ENCODE data around the gene ENG. TPM values are rescaled to one million over a fixed set of nuclear protein-coding genes. Genes with fewer than 3 reads are reported as not detected.

Gene ENG
- total and polyA plus RNA-seq, 8 donors: 9.7 to 42.4 (median 20.5) TPM

DNA sequence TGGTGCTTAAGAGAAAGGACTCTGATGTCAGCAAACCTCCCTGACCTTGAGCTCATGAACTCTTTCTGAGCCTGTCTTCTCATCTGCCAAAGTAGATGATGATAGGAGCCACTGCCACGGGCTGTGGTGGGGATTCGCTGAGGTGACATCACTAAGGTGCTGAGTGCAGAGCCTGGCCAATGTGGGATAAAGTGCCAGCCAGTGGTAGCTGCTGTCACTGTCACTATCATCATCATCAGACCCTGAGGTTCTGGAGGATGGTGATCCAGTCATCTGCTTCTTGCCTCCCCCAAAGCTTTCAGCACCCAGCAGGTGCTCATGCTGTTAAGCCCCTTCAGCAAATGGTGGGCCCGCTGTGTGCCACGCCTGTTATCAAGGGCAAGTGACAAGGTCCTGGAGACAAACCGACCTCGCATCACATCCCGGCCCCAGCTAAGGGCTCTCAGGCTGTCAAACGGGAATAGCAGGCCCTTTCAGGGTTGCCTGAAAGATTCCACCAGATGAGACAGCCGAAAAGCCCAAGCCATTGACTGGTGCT, 45.4 kb downstream of the ENG start:
- FAIRE-seq (no peak), DNase-seq (no peak), ATAC-seq (no peak)
- H3K27me3 ChIP-seq: no peaks in the 10 kb centered on the region
- 81 to 83% methylated on average over 9 of the region's 9 CpGs for WGBS, 2 donors
- peaks cover 2 to 9% (median 3%) of the 10 kb centered on the region in 3 donors for H3K4me1 ChIP-seq
- no peaks in the 10 kb centered on the region for H3K9me3 ChIP-seq
- TF ChIP-seq, protein P1, sequence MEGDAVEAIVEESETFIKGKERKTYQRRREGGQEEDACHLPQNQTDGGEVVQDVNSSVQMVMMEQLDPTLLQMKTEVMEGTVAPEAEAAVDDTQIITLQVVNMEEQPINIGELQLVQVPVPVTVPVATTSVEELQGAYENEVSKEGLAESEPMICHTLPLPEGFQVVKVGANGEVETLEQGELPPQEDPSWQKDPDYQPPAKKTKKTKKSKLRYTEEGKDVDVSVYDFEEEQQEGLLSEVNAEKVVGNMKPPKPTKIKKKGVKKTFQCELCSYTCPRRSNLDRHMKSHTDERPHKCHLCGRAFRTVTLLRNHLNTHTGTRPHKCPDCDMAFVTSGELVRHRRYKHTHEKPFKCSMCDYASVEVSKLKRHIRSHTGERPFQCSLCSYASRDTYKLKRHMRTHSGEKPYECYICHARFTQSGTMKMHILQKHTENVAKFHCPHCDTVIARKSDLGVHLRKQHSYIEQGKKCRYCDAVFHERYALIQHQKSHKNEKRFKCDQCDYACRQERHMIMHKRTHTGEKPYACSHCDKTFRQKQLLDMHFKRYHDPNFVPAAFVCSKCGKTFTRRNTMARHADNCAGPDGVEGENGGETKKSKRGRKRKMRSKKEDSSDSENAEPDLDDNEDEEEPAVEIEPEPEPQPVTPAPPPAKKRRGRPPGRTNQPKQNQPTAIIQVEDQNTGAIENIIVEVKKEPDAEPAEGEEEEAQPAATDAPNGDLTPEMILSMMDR (IDR thresholded peaks at IDR 0.05): no peak
- H3K27ac ChIP-seq: no peak overlapping the region
- intact Hi-C loops (cut with DNase I): no loop called here
- H3K4me3 ChIP-seq: no peak overlapping the region
- peaks cover 5 to 56% (median 28%) of the 10 kb centered on the region in 3 donors for H3K36me3 ChIP-seq

DNA sequence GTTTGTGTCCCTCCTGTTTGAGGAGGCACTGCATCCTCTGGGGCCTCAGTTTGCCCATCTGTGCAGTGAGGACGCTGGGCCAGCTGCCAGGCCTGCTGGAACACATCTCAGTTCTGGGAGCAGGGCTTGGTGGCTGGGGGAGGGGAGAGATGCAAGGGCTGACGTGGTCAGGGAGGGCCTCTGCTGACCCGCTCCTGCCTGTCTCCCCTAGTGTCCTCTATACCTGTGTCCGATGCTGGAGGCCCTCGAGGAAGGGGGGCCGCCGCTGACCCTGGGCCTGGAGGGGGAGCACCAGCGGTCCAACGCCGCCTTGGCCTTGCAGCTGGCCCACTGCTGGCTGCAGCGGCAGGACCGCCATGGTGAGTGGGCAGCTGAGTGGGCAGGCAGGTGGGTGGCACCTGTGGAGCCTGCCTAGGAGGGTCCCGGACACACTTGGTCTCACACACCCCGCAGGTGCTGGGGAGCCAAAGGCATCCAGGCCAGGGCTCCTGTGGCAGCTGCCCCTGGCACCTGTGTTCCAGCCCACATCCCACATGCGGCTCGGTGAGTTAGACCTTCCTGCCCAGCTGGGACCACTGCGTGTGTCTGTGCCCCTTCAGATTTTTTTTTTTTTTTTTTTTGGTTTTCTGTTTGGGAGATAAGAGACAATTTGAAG, 46.0 kb downstream of the ENG start:
- H3K36me3 ChIP-seq: peaks cover 5 to 50% (median 22%) of the 10 kb centered on the region in 3 donors
- 88 to 92% methylated on average over 17 of the region's 17 CpGs for WGBS, 2 donors
- H3K27me3 ChIP-seq: no peaks in the 10 kb centered on the region
- H3K9me3 ChIP-seq: no peaks in the 10 kb centered on the region
- H3K4me3 ChIP-seq: no peak overlapping the region
- peaks cover 6 to 14% (median 8%) of the 10 kb centered on the region in 3 donors for H3K4me1 ChIP-seq
- no peak overlapping the region for H3K27ac ChIP-seq
- intact Hi-C loops (cut with DNase I): no loop called here
- TF ChIP-seq, protein P1 (IDR thresholded peaks at IDR 0.05): no peak
- peak in 1 of 6 donors; percentile 30 for DNase-seq
- ATAC-seq: no peak
- no peak for FAIRE-seq

DNA sequence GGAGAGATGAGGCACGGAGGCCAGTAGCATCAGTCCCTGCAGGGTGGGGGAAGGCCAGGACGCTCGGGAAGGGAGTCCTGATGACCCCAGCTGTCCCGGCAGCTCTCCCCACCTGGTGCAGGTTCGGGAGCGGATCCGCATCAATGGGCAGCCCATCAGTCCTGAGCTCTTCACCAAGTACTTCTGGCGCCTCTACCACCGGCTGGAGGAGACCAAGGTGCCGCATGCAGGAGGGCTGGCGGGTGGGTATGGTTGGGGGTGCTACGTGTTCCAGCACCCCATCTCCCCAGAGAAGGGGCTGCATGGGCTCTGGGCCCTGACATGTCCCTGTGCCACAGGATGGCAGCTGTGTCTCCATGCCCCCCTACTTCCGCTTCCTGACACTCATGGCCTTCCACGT, 47.6 kb downstream of the ENG start:
- H3K4me1 ChIP-seq: peaks cover 8 to 20% (median 11%) of the 10 kb centered on the region in 3 donors
- intact Hi-C loops (cut with DNase I): no loop called here
- no peak overlapping the region for H3K27ac ChIP-seq
- H3K27me3 ChIP-seq: no peaks in the 10 kb centered on the region
- DNase-seq (peak in 1 of 6 donors; percentile 49), ATAC-seq (no peak), FAIRE-seq (no peak)
- H3K4me3 ChIP-seq: no peak overlapping the region
- WGBS, 2 donors: 91 to 95% methylated on average over 14 of the region's 14 CpGs
- H3K36me3 ChIP-seq: peaks cover 5 to 35% (median 11%) of the 10 kb centered on the region in 3 donors
- TF ChIP-seq, protein P1 (IDR thresholded peaks at IDR 0.05): no peak
- no peaks in the 10 kb centered on the region for H3K9me3 ChIP-seq

DNA sequence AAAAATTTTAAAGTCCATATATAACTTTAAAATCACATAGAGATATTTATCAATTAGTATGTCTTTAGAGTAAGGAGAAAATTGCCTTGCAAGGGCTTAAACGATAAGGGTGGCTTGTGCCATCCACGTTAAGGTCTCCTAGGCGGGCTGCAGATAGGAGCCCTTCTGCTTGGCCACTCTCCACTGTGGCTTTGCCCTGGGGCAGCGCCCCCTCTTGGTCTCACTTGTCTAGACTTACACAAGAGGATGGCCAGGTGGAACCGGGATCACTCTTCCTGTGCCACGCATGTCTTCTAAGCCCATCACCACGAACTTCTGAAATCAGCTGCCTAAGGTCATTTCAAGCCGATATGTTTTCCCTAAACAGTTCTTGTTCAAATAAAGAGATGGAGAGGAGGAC, 48.8 kb downstream of the ENG start:
- intact Hi-C loops (cut with DNase I): no loop called here
- ATAC-seq (no peak), DNase-seq (peak in 1 of 6 donors; percentile 59), FAIRE-seq (no peak)
- no peaks in the 10 kb centered on the region for H3K9me3 ChIP-seq
- no peaks in the 10 kb centered on the region for H3K27me3 ChIP-seq
- H3K27ac ChIP-seq: no peak overlapping the region
- 61 to 66% methylated on average over 8 of the region's 8 CpGs for WGBS, 2 donors
- no peak overlapping the region for H3K4me3 ChIP-seq
- TF ChIP-seq, protein P1 (IDR thresholded peaks at IDR 0.05): peak in 2 of 4 donors; percentile 7 to 11
- H3K36me3 ChIP-seq: peaks cover 5 to 27% (median 11%) of the 10 kb centered on the region in 3 donors
- H3K4me1 ChIP-seq: peaks cover 8 to 28% (median 17%) of the 10 kb centered on the region in 3 donors

Data from pancreas (tissue), 10 donors.